ENCODE measurements around the gene STH. TPM values are rescaled to one million over a fixed set of nuclear protein-coding genes. Genes with fewer than 3 reads are reported as not detected.

The STH gene
- total and polyA plus RNA-seq, 7 donors = 0.25 to 2.0 (median 0.26) TPM; not detected in 4

GRCh38 chr17:46046957-46047356 lies 47.9 kb downstream of the STH start:
- Histone ChIP-seq H3K27ac (peak overlapping the region; percentile 75), H3K27me3 (ENCODE audit: insufficient read depth in 3 of 3, low read length in 2 of 3) (no peaks in the 10 kb centered on the region), H3K36me3 (ENCODE audit: insufficient read depth in 1 of 2, low read depth in 1 of 2) (peaks cover 5 to 65% of the 10 kb centered on the region in 2 donors), H3K9me3 (no peaks in the 10 kb centered on the region), H3K4me1 (peaks cover 43% of the 10 kb centered on the region), H3K4me3 (no peak overlapping the region)
- DNase-seq = no peak
- no peak for TF ChIP-seq CTCF (IDR thresholded peaks at IDR 0.05)
- ATAC-seq = no peak
- 50 to 56% (median 55%) methylated on average over 1 of the region's 1 CpG for WGBS, 3 donors
- intact Hi-C loops (cut with DNase I) = no loop called here

GRCh38 chr17:46047398-46047797 lies 48.3 kb downstream of the STH start:
- no peak overlapping the region for H3K4me3 ChIP-seq
- peaks cover 5 to 60% of the 10 kb centered on the region in 2 donors for H3K36me3 ChIP-seq (ENCODE audit: insufficient read depth in 1 of 2, low read depth in 1 of 2)
- 91 to 94% (median 94%) methylated on average over 5 of the region's 5 CpGs for WGBS, 3 donors

GRCh38 chr17:46047856-46048255 lies 48.8 kb downstream of the STH start:
- no peaks in the 10 kb centered on the region for H3K27me3 ChIP-seq (ENCODE audit: insufficient read depth in 3 of 3, low read length in 2 of 3)
- ATAC-seq (no peak), DNase-seq (no peak)
- H3K9me3 ChIP-seq = no peaks in the 10 kb centered on the region
- intact Hi-C loops (cut with DNase I) = no loop called here
- H3K4me1 ChIP-seq = peaks cover 43% of the 10 kb centered on the region
- H3K36me3 ChIP-seq (ENCODE audit: insufficient read depth in 1 of 2, low read depth in 1 of 2) = peaks cover 5 to 57% of the 10 kb centered on the region in 2 donors
- no peak for TF ChIP-seq CTCF (IDR thresholded peaks at IDR 0.05)
- H3K4me3 ChIP-seq = no peak overlapping the region
- H3K27ac ChIP-seq = peak overlapping the region; percentile 75
- WGBS, 3 donors = 84 to 92% (median 87%) methylated on average over 8 of the region's 8 CpGs

More at GRCh38 chr17:46047398-46047797, 48.3 kb downstream of the STH start:
- DNase-seq (no peak), ATAC-seq (no peak)
- Histone ChIP-seq H3K4me1 (peaks cover 43% of the 10 kb centered on the region), H3K27me3 (ENCODE audit: insufficient read depth in 3 of 3, low read length in 2 of 3) (no peaks in the 10 kb centered on the region), H3K27ac (peak overlapping the region; percentile 75), H3K9me3 (no peaks in the 10 kb centered on the region)
- no peak for TF ChIP-seq CTCF (IDR thresholded peaks at IDR 0.05)
- intact Hi-C loops (cut with DNase I) = no loop called here

Other genes with a start within 250 kb of the STH start
- under 1 TPM in 1 of 4 donors, not detected in 3; 0.30 TPM for gene CRHR1, start 214.9 kb upstream of the STH start, total RNA-seq
- under 1 TPM in 1 of 3 donors, not detected in 2; 0.09 TPM for gene CRHR1, start 214.9 kb upstream of the STH start, polyA plus RNA-seq
- gene SPPL2C, start 154.4 kb upstream of the STH start, total RNA-seq = not detected
- gene SPPL2C, start 154.4 kb upstream of the STH start, polyA plus RNA-seq = not detected
- gene MAPT, start 104.7 kb upstream of the STH start, total RNA-seq = 100 to 1,000 TPM; 104 to 253 (median 170) TPM
- gene MAPT, start 104.7 kb upstream of the STH start, polyA plus RNA-seq = 10 to 100 TPM; 16.0 to 61.3 (median 43.9) TPM
- gene KANSL1, start 194.2 kb downstream of the STH start, total RNA-seq = 10 to 100 TPM; 25.8 to 37.5 (median 34.1) TPM
- 10 to 100 TPM in 1 of 3 donors, 1 to 10 TPM in 2; 6.9 to 15.3 (median 9.8) TPM for gene KANSL1, start 194.2 kb downstream of the STH start, polyA plus RNA-seq

Measured in psoas muscle (tissue), 8 donors.